HG03558 (cell line): ENCODE results near the gene LRRC37A3.
A peak's percentile ranks its signal among the peaks of the same experiment; 100 is the strongest.
"Not testable (repeated sequence)": the region's sequence is repeated elsewhere in the genome, so short reads cannot be mapped to it uniquely, and the experiment has no call there.

Source experiments
- ATAC-seq: cut with Tn5 transposase; IDR thresholded peaks from one replicate; pipeline ENCODE4 v1.9.1; 2021; ENCODE audit warnings: moderate number of reproducible peaks; ENCODE audit not compliant: unreplicated experiment; ENCODE audit errors: extremely low read depth

The LRRC37A3 gene

GRCh38 chr17:64837018-64837761, 82.1 kb downstream of the LRRC37A3 start:
- ATAC-seq: peak; percentile 80

DNA sequence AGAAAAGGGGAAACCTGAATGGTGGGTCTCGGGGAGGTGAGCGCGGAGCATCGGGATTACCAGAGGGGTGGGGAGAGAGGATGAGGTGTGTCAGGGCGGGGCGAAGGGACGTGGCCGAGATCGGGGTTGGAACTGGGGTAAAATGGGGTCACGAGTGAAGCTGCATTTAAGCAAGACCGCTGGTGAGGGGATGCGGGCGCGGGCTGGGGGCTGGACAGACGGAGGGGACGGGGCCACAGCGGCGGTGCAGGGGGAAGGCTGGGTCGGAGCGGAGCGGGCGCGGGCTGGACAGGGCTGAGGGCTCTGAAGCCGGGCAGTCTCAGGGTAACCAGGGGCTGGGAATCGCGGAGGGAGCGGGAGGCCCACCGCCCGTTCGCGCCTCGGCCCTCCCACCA, 82.7 kb downstream of the LRRC37A3 start:
- peak; percentile 22 for ATAC-seq

DNA sequence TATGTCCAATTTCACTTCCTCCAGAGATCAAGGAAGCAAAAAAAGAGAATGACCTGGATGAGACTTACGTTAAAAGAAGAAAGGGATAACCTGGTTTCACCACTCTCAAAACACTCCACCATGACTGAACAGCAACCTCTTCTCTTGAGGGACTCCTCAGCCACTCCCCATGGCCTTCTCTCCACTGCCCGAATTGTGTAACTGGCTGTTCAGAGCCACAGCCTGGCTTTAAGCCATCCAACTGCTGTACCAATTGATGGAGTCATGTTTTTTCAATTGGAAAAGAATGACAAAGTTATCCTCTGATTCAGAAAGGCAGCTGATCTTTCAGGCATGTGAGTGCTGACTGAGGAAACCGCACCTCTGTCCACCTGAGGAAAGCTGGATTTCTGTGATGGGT, 85.2 kb downstream of the LRRC37A3 start:
- not testable (repeated sequence) for ATAC-seq

GRCh38 chr17:64830631-64831040, 88.6 kb downstream of the LRRC37A3 start:
- not testable (repeated sequence) for ATAC-seq

- ATAC-seq: not testable (repeated sequence)
Measured at GRCh38 chr17:64829824-64830630, 89.3 kb downstream of the LRRC37A3 start.

GRCh38 chr17:64829068-64829467, 90.2 kb downstream of the LRRC37A3 start:
- ATAC-seq: not testable (repeated sequence)

DNA sequence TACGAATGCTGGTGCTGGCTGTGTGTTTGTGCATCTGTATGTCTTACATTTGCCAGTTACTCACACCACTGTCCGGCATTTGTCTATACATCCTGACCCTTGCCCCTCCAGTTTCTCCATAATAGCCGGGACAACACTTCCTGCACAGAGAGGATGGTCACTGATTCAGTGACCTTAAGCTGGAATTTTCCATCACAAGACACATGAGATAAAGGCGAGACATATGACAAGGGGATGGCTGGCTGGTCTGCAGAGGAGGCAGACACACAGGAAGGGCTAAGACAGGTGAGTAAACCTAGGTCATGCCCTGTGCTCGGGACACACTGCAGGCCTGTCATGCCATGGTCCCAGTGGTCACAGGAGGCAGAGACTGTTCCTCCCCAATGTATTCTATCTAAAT, 100.4 kb downstream of the LRRC37A3 start:
- ATAC-seq: not testable (repeated sequence)

DNA sequence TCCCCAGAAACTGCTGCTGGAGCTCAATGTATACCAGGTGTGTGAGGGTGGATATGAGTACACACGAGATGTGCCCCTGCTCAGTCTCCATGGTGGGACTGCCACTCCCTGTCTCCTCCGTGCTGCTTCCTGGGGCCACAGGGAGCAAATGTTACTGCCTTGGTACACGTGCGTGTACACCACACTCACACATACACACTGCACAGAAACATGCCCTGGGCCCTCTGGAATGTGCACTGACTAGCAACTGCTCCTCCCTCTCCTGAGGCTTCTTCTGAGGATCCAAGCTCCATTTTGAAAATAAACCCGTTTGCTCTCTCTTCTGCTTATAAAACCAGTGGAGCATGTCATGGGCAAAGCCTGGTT, 103.5 kb downstream of the LRRC37A3 start:
- ATAC-seq: not testable (repeated sequence)

DNA sequence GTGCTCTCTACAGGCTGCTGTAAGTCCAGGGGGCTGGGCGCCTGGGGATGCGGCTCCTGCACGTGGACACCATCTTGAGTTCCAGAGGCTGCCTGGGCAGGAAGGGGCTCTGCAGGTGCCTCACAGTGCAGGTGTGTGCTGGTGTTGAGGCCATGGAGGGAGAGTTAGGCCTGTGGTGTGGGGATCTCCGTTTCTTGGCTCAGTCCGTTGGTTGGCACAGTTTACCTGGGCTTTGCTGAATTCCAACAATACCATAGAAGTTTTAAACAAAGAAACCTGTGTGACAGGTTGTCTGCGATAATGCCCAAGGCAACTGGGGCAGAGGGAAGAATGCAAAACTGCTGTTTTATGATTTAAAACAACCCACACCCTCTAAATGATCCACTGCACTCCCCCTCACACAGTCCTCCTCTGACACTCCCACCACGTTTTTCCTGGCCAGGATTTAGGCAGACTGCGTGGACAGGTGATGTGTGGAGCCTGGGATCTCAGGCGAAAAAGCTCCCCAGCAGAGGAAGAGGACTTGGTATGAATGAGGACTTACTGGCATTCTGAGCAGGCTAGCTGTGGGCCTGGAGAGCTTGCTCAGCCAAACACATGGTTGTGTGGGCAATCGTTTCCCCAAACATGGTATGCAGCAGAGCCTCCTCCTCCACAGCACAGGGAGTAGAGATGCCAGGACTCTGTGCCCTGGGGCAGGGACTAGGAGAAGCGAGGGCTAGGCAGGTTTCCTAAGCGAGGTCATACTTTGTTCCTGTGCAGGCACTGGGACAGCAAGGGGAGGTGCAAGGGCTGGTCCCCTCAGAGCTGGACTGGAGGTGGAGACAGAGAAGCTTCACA, 104.1 kb downstream of the LRRC37A3 start:
- not testable (repeated sequence) for ATAC-seq

DNA sequence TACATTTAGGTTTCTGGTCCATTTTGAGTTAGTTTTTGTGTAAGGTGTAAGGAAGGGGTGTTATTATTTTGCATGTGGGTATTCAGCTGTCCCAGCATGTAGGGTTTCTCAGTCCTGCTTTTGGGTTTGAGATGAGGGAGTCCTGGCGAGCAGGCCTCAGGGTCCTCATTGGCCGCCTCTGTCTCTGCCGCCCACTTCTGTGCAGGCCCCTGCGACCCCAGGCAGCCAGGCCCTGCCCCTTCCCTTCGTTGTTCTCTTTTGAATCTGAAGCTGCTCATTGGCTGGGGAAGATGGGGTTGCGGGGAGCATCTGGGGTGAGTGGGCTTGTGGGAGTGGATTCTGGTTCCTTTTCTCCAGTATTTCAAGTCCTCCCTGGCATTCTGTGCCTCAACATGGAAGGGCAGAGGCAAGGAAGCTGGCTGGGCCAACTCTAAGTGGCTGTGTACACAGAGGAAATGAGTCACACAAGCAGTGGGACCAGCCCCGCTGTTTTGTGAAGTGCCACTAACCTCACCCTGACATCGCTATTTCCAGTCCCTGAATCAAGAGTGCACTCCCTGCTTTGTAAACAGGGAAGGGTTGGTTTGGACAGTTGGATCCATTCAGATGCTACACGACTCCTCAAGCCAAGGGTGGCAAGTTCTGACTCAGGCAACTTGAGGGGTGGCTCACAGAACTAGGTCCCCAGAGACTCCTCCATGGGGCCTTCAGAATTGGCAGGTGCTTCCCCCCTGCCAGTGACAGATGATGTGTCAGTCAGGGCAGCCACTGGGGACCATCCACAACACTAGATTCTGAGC, 110.9 kb downstream of the LRRC37A3 start:
- peak; percentile 79 for ATAC-seq
